GM04504 (cell line): Measurements from ENCODE around the gene IVNS1ABP.
"Not testable (repeated sequence)": the region's sequence is repeated elsewhere in the genome, so short reads cannot be mapped to it uniquely, and the experiment has no call there.

ENCODE experiments used
- DNase-seq: peaks from one replicate; pipeline ENCODE4 v3.0.0-alpha.2; 2012; ENCODE audit warnings: low read depth

The IVNS1ABP gene

GRCh38 chr1:185252404-185252803 is 64.6 kb downstream of the IVNS1ABP start:
- DNase-seq = not testable (repeated sequence)

DNA sequence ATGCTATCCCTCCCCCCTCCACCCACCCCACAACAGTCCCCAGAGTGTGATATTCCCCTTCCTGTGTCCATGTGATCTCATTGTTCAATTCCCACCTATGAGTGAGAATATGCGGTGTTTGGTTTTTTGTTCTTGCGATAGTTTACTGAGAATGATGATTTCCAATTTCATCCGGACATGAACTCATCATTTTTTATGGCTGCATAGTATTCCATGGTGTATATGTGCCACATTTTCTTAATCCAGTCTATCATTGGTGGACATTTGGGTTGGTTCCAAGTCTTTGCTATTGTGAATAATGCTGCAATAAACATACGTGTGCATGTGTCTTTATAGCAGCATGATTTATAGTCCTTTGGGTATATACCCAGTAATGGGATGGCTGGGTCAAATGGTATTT is 65.1 kb downstream of the IVNS1ABP start:
- DNase-seq = not testable (repeated sequence)

- no peak for DNase-seq
These were observed 67.0 kb downstream of the IVNS1ABP start for GRCh38 chr1:185250063-185250462.

GRCh38 chr1:185249563-185249962 is 67.5 kb downstream of the IVNS1ABP start:
- no peak for DNase-seq
